Right renal cortex interstitium (tissue), 3 donors: ENCODE measurements around the gene GTF3C1. TPM values are rescaled to one million over a fixed set of nuclear protein-coding genes. Genes with fewer than 3 reads are reported as not detected.
A peak's percentile ranks its signal among the peaks of the same experiment; 100 is the strongest.
"Not testable (repeated sequence)": the region's sequence is repeated elsewhere in the genome, so short reads cannot be mapped to it uniquely, and the experiment has no call there.

Experiments used
- DNase-seq, 3 donors: peaks; one replicate each; pipeline ENCODE4 v3.0.0-alpha.2; 2013; ENCODE audit warnings: low read depth in 3 of 3, low spot score in 2 of 3
- polyA plus RNA-seq, 3 donors: library from polyadenylated mRNA; unstranded; fragments of 120-200 nt; gene quantifications; one replicate each; pipeline ENCODE4 v1.2.1, GENCODE V29; 2013; ENCODE audit not compliant: insufficient read length in 3 of 3

The GTF3C1 gene
- 10 to 100 TPM; 71.0 to 79.8 (median 79.6) TPM for polyA plus RNA-seq

GRCh38 chr16:27549746-27550581 is at the start of gene GTF3C1, which contains the start of gene KATNIP:
GTF3C1 (minus strand) TSS chr16:27549913; CDS start chr16:27549890, 23 bp downstream.
KATNIP (plus strand) TSS chr16:27550144; CDS start chr16:27550171, 27 bp downstream.
- DNase-seq: peak; percentile 89 to 99 (median 98)

- no peak for DNase-seq
Measured at GRCh38 chr16:27598931-27599565, 49.3 kb upstream of the GTF3C1 start.

- no peak for DNase-seq
Measured at GRCh38 chr16:27598220-27598619, 48.5 kb upstream of the GTF3C1 start.

GRCh38 chr16:27597361-27597760 is 47.6 kb upstream of the GTF3C1 start:
- DNase-seq: no peak

- no peak for DNase-seq
Measured at GRCh38 chr16:27596411-27596810, 46.7 kb upstream of the GTF3C1 start.

GRCh38 chr16:27595993-27596392 is 46.3 kb upstream of the GTF3C1 start:
- no peak for DNase-seq

- no peak for DNase-seq
Measured at GRCh38 chr16:27595475-27595874, 45.8 kb upstream of the GTF3C1 start.

GRCh38 chr16:27591837-27592236 is 42.1 kb upstream of the GTF3C1 start:
- no peak for DNase-seq

- DNase-seq: no peak
Measured at GRCh38 chr16:27588057-27588456, 38.3 kb upstream of the GTF3C1 start.

- no peak for DNase-seq
Measured at GRCh38 chr16:27586711-27587110, 37.0 kb upstream of the GTF3C1 start.

GRCh38 chr16:27585200-27585599 is 35.5 kb upstream of the GTF3C1 start:
- DNase-seq: no peak

GRCh38 chr16:27583634-27584033 is 33.9 kb upstream of the GTF3C1 start:
- no peak for DNase-seq

- DNase-seq: no peak
Measured at GRCh38 chr16:27582883-27583282, 33.2 kb upstream of the GTF3C1 start.

- DNase-seq: no peak
Measured at GRCh38 chr16:27579087-27579980, 29.6 kb upstream of the GTF3C1 start.

- no peak for DNase-seq
Measured at GRCh38 chr16:27576729-27577128, 27.0 kb upstream of the GTF3C1 start.

- no peak for DNase-seq
Measured at GRCh38 chr16:27572711-27573110, 23.0 kb upstream of the GTF3C1 start.

- DNase-seq: no peak
Measured at GRCh38 chr16:27571433-27572326, 22.0 kb upstream of the GTF3C1 start.

- not testable (repeated sequence) for DNase-seq
Measured at GRCh38 chr16:27570986-27571385, 21.3 kb upstream of the GTF3C1 start.

- DNase-seq: no peak
Measured at GRCh38 chr16:27568077-27568476, 18.4 kb upstream of the GTF3C1 start.

GRCh38 chr16:27566417-27566816 is 16.7 kb upstream of the GTF3C1 start:
- no peak for DNase-seq
